ENCODE measurements around the gene SFSWAP.
"Not testable (repeated sequence)": the region's sequence is repeated elsewhere in the genome, so short reads cannot be mapped to it uniquely, and the experiment has no call there.

Gene SFSWAP

GRCh38 chr12:131704509-131704908, 6.4 kb upstream of the SFSWAP start:
- Mint-ChIP-seq H3K9me3 (peaks cover 16% of the 10 kb centered on the region), H3K27me3 (ENCODE audit: low read depth) (peaks cover 5% of the 10 kb centered on the region), H3K36me3 (ENCODE audit: low read depth) (peaks cover under 1% of the 10 kb centered on the region), H3K4me3 (no peak overlapping the region), H3K27ac (no peak overlapping the region), H3K4me1 (ENCODE audit: low read depth) (peaks cover 4% of the 10 kb centered on the region)

- Mint-ChIP-seq H3K4me1 (ENCODE audit: low read depth) (peaks cover 11% of the 10 kb centered on the region), H3K9me3 (peaks cover 16% of the 10 kb centered on the region)
- H3K27ac Mint-ChIP-seq; H3K36me3 Mint-ChIP-seq (ENCODE audit: low read depth); H3K27me3 Mint-ChIP-seq (ENCODE audit: low read depth); H3K4me3 Mint-ChIP-seq: not testable (repeated sequence)
Measured at GRCh38 chr12:131706709-131707108, 4.2 kb upstream of the SFSWAP start.

- Mint-ChIP-seq H3K27ac (peak overlapping the region; percentile 61), H3K27me3 (ENCODE audit: low read depth) (no peaks in the 10 kb centered on the region), H3K9me3 (peaks cover 10% of the 10 kb centered on the region), H3K36me3 (ENCODE audit: low read depth) (peaks cover 15% of the 10 kb centered on the region), H3K4me3 (peak overlapping the region; percentile 92), H3K4me1 (ENCODE audit: low read depth) (peaks cover 26% of the 10 kb centered on the region)
Measured at GRCh38 chr12:131709226-131709625, 1.7 kb upstream of the SFSWAP start.

- no peaks in the 10 kb centered on the region for H3K27me3 Mint-ChIP-seq (ENCODE audit: low read depth)
- peaks cover 33% of the 10 kb centered on the region for H3K36me3 Mint-ChIP-seq (ENCODE audit: low read depth)
- H3K9me3 Mint-ChIP-seq = peaks cover 4% of the 10 kb centered on the region
- peak overlapping the region; percentile 92 for H3K4me3 Mint-ChIP-seq
- H3K27ac Mint-ChIP-seq = peak overlapping the region; percentile 90
- H3K4me1 Mint-ChIP-seq (ENCODE audit: low read depth) = peaks cover 26% of the 10 kb centered on the region
Measured at GRCh38 chr12:131711551-131712205, 788 bp downstream of the SFSWAP start.

- Mint-ChIP-seq H3K4me3 (no peak overlapping the region), H3K36me3 (ENCODE audit: low read depth) (peaks cover 40% of the 10 kb centered on the region), H3K27me3 (ENCODE audit: low read depth) (no peaks in the 10 kb centered on the region), H3K4me1 (ENCODE audit: low read depth) (peaks cover 26% of the 10 kb centered on the region), H3K27ac (no peak overlapping the region), H3K9me3 (peaks cover 4% of the 10 kb centered on the region)
Measured at GRCh38 chr12:131713349-131713748, 2.5 kb downstream of the SFSWAP start.

GRCh38 chr12:131714759-131715158, 3.9 kb downstream of the SFSWAP start:
- Mint-ChIP-seq H3K27me3 (ENCODE audit: low read depth) (no peaks in the 10 kb centered on the region), H3K4me1 (ENCODE audit: low read depth) (peaks cover 20% of the 10 kb centered on the region), H3K9me3 (no peaks in the 10 kb centered on the region), H3K36me3 (ENCODE audit: low read depth) (peaks cover 46% of the 10 kb centered on the region), H3K4me3 (no peak overlapping the region), H3K27ac (no peak overlapping the region)

- no peak overlapping the region for H3K4me3 Mint-ChIP-seq
- H3K4me1 Mint-ChIP-seq (ENCODE audit: low read depth) = peaks cover 15% of the 10 kb centered on the region
- H3K27me3 Mint-ChIP-seq (ENCODE audit: low read depth) = no peaks in the 10 kb centered on the region
- H3K36me3 Mint-ChIP-seq (ENCODE audit: low read depth) = peaks cover 52% of the 10 kb centered on the region
- H3K27ac Mint-ChIP-seq = no peak overlapping the region
- H3K9me3 Mint-ChIP-seq = no peaks in the 10 kb centered on the region
Measured at GRCh38 chr12:131716282-131716681, 5.4 kb downstream of the SFSWAP start.

- Mint-ChIP-seq H3K27me3 (ENCODE audit: low read depth) (no peaks in the 10 kb centered on the region), H3K9me3 (no peaks in the 10 kb centered on the region), H3K27ac (no peak overlapping the region), H3K4me1 (ENCODE audit: low read depth) (peaks cover 11% of the 10 kb centered on the region), H3K4me3 (no peak overlapping the region), H3K36me3 (ENCODE audit: low read depth) (peaks cover 48% of the 10 kb centered on the region)
Measured at GRCh38 chr12:131720241-131720640, 9.4 kb downstream of the SFSWAP start.

- no peaks in the 10 kb centered on the region for H3K27me3 Mint-ChIP-seq (ENCODE audit: low read depth)
- H3K27ac Mint-ChIP-seq = no peak overlapping the region
- peaks cover 11% of the 10 kb centered on the region for H3K4me1 Mint-ChIP-seq (ENCODE audit: low read depth)
- H3K4me3 Mint-ChIP-seq = no peak overlapping the region
- H3K9me3 Mint-ChIP-seq = no peaks in the 10 kb centered on the region
- H3K36me3 Mint-ChIP-seq (ENCODE audit: low read depth) = peaks cover 47% of the 10 kb centered on the region
Measured at GRCh38 chr12:131720921-131721320, 10.0 kb downstream of the SFSWAP start.

- Mint-ChIP-seq H3K4me1 (ENCODE audit: low read depth) (peaks cover 11% of the 10 kb centered on the region), H3K9me3 (no peaks in the 10 kb centered on the region), H3K4me3 (no peak overlapping the region), H3K27ac (no peak overlapping the region), H3K36me3 (ENCODE audit: low read depth) (peaks cover 42% of the 10 kb centered on the region), H3K27me3 (ENCODE audit: low read depth) (no peaks in the 10 kb centered on the region)
Measured at GRCh38 chr12:131721548-131721947, 10.7 kb downstream of the SFSWAP start.

- Mint-ChIP-seq H3K27ac (no peak overlapping the region), H3K4me3 (no peak overlapping the region), H3K4me1 (ENCODE audit: low read depth) (peaks cover 11% of the 10 kb centered on the region), H3K36me3 (ENCODE audit: low read depth) (peaks cover 37% of the 10 kb centered on the region), H3K27me3 (ENCODE audit: low read depth) (no peaks in the 10 kb centered on the region), H3K9me3 (no peaks in the 10 kb centered on the region)
Measured at GRCh38 chr12:131723532-131723931, 12.6 kb downstream of the SFSWAP start.

GRCh38 chr12:131724534-131724933, 13.6 kb downstream of the SFSWAP start:
- Mint-ChIP-seq H3K4me3 (no peak overlapping the region), H3K36me3 (ENCODE audit: low read depth) (peaks cover 39% of the 10 kb centered on the region), H3K27me3 (ENCODE audit: low read depth) (no peaks in the 10 kb centered on the region), H3K9me3 (no peaks in the 10 kb centered on the region), H3K4me1 (ENCODE audit: low read depth) (peaks cover 11% of the 10 kb centered on the region), H3K27ac (no peak overlapping the region)

GRCh38 chr12:131725503-131725902, 14.6 kb downstream of the SFSWAP start:
- Mint-ChIP-seq H3K27me3 (ENCODE audit: low read depth) (no peaks in the 10 kb centered on the region), H3K4me1 (ENCODE audit: low read depth) (peaks cover 11% of the 10 kb centered on the region), H3K27ac (no peak overlapping the region), H3K9me3 (no peaks in the 10 kb centered on the region), H3K4me3 (no peak overlapping the region), H3K36me3 (ENCODE audit: low read depth) (peaks cover 39% of the 10 kb centered on the region)

- no peak overlapping the region for H3K27ac Mint-ChIP-seq
- no peaks in the 10 kb centered on the region for H3K27me3 Mint-ChIP-seq (ENCODE audit: low read depth)
- H3K36me3 Mint-ChIP-seq (ENCODE audit: low read depth) = peaks cover 39% of the 10 kb centered on the region
- no peak overlapping the region for H3K4me3 Mint-ChIP-seq
- H3K9me3 Mint-ChIP-seq = no peaks in the 10 kb centered on the region
- H3K4me1 Mint-ChIP-seq (ENCODE audit: low read depth) = peaks cover 5% of the 10 kb centered on the region
Measured at GRCh38 chr12:131728720-131729119, 17.8 kb downstream of the SFSWAP start.

GRCh38 chr12:131729254-131729955, 18.5 kb downstream of the SFSWAP start:
- H3K36me3 Mint-ChIP-seq (ENCODE audit: low read depth) = peaks cover 46% of the 10 kb centered on the region
- H3K27ac Mint-ChIP-seq = no peak overlapping the region
- H3K4me1 Mint-ChIP-seq (ENCODE audit: low read depth) = peaks cover 4% of the 10 kb centered on the region
- no peaks in the 10 kb centered on the region for H3K9me3 Mint-ChIP-seq
- H3K4me3 Mint-ChIP-seq = no peak overlapping the region
- no peaks in the 10 kb centered on the region for H3K27me3 Mint-ChIP-seq (ENCODE audit: low read depth)

Data from T-helper 1 cell treated with Interleukin-12 subunit alpha and Interleukin-12 subunit beta and Interleukin-4 antibody, amounts not matched to agents 30 μg/mL and 1 μg/mL, for 36 hours (primary cell).